ENCODE data around the gene TTLL11. TPM values are rescaled to one million over a fixed set of nuclear protein-coding genes. Genes with fewer than 3 reads are reported as not detected.

The TTLL11 gene
- total and polyA plus RNA-seq, 8 donors = 3.4 to 7.5 (median 5.5) TPM

GRCh38 chr9:122040561-122041242 is 52.4 kb downstream of the TTLL11 start:
- 47 to 52% methylated on average over 1 of the region's 1 CpG for WGBS, 2 donors
- Histone ChIP-seq H3K27me3 (no peaks in the 10 kb centered on the region), H3K4me1 (peaks cover 0 to 7% (median 7%) of the 10 kb centered on the region in 3 donors), H3K4me3 (no peak overlapping the region), H3K36me3 (no peaks in the 10 kb centered on the region), H3K9me3 (no peaks in the 10 kb centered on the region), H3K27ac (no peak overlapping the region)
- FAIRE-seq (no peak), ATAC-seq (no peak), DNase-seq (no peak)
- no peak for TF ChIP-seq CTCF (IDR thresholded peaks at IDR 0.05)
- intact Hi-C loops (cut with DNase I) = no loop called here

- FAIRE-seq (no peak), DNase-seq (no peak), ATAC-seq (no peak)
- no peak for TF ChIP-seq CTCF (IDR thresholded peaks at IDR 0.05)
- no peaks in the 10 kb centered on the region for H3K36me3 ChIP-seq
- no peak overlapping the region for H3K4me3 ChIP-seq
- H3K9me3 ChIP-seq = no peaks in the 10 kb centered on the region
- intact Hi-C loops (cut with DNase I) = no loop called here
- no peaks in the 10 kb centered on the region for H3K27me3 ChIP-seq
- no peak overlapping the region for H3K27ac ChIP-seq
- 96 to 97% methylated on average over 6 of the region's 6 CpGs for WGBS, 2 donors
- peaks cover 0 to 7% (median 7%) of the 10 kb centered on the region in 3 donors for H3K4me1 ChIP-seq
Observed at GRCh38 chr9:122039234-122039633, 53.9 kb downstream of the TTLL11 start.

GRCh38 chr9:122036988-122037387 is 56.1 kb downstream of the TTLL11 start:
- ATAC-seq (no peak), FAIRE-seq (no peak)

DNA sequence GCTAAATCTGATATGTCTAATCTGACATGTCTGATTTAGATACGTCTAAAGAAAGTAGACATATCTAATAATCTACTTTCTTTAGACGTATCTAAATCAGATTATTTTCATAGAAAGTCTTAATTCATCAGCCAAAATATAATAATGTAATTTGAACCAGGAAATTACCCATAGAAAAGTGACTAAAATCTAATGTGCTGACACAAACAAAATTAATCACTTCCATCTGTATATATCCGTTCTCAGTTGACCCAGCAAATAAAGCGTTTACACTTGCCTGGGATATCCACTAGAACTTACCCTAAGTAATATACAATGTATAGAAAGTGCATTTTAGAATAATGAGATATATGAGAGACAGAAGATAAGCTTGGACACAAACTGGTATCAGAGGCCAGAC is 56.7 kb downstream of the TTLL11 start:
- FAIRE-seq (no peak), DNase-seq (no peak), ATAC-seq (no peak)
- Histone ChIP-seq H3K27me3 (no peaks in the 10 kb centered on the region), H3K4me3 (no peak overlapping the region), H3K27ac (no peak overlapping the region), H3K4me1 (peaks cover 0 to 7% (median 7%) of the 10 kb centered on the region in 3 donors), H3K36me3 (no peaks in the 10 kb centered on the region), H3K9me3 (no peaks in the 10 kb centered on the region)
- 81 to 83% methylated on average over 4 of the region's 4 CpGs for WGBS, 2 donors
- no peak for TF ChIP-seq CTCF (IDR thresholded peaks at IDR 0.05)
- intact Hi-C loops (cut with DNase I) = no loop called here

More at GRCh38 chr9:122036988-122037387, 56.1 kb downstream of the TTLL11 start:
- H3K27me3 ChIP-seq = no peaks in the 10 kb centered on the region
- no peak for DNase-seq
- intact Hi-C loops (cut with DNase I) = no loop called here
- peaks cover 0 to 7% (median 7%) of the 10 kb centered on the region in 3 donors for H3K4me1 ChIP-seq
- no peaks in the 10 kb centered on the region for H3K36me3 ChIP-seq
- H3K4me3 ChIP-seq = no peak overlapping the region
- H3K27ac ChIP-seq = no peak overlapping the region
- 87 to 92% methylated on average over 1 of the region's 1 CpG for WGBS, 2 donors
- no peaks in the 10 kb centered on the region for H3K9me3 ChIP-seq
- no peak for TF ChIP-seq CTCF (IDR thresholded peaks at IDR 0.05)

DNA sequence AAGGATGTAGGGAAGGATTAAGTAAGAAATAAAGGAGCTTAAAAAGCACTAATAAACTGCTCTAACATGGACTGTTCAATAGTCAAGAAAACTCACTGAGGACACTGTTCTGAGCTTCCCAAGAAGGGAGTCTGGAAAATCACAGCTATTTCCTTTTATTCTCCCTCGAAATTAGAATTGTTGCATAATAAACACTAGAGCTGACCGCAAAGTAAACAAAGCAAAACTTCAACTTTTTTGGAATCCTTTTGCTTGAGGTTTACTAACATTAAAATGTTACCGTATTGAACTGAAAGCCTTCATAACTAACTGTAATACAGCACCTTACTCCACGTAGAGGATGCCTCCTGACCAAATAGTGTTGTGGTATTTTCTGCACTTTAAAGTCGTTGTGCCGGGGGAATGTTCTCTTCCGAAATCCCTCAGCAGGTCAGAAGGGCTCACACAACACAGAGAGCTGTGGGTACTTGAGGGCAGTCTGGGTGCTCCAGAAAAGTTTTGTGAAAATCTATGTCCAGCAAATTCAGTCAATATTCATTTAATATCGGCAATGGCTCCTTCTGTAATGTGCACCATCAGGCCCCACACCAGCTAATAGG is 59.2 kb downstream of the TTLL11 start:
- DNase-seq (no peak), ATAC-seq (no peak), FAIRE-seq (no peak)
- Histone ChIP-seq H3K27ac (no peak overlapping the region), H3K4me3 (no peak overlapping the region), H3K9me3 (no peaks in the 10 kb centered on the region), H3K27me3 (no peaks in the 10 kb centered on the region), H3K36me3 (no peaks in the 10 kb centered on the region), H3K4me1 (no peaks in the 10 kb centered on the region)
- TF ChIP-seq CTCF (IDR thresholded peaks at IDR 0.05) = no peak
- WGBS, 2 donors = 92 to 96% methylated on average over 8 of the region's 8 CpGs
- intact Hi-C loops (cut with DNase I) = no loop called here

Data from pancreas (tissue), 10 donors.